Smooth muscle cell (in vitro differentiated cells): Measurements from ENCODE around the gene NUMA1. TPM values are rescaled to one million over a fixed set of nuclear protein-coding genes. Genes with fewer than 3 reads are reported as not detected.

Experiments
- DNase-seq: peaks from one replicate; lab custom pipeline; 2025; ENCODE audit not compliant: unreplicated experiment; lab: John Stamatoyannopoulos, UW
- H2AFZ ChIP-seq: fragments of 200-600 bp; sonication (generic); 2 replicates; pipeline ENCODE4 v1.6.0; 2016; ENCODE audit warnings: antibody characterized with exemption, low read depth, mild to moderate bottlenecking
- H3F3A ChIP-seq: fragments of 200-600 bp; sonication (generic); 2 replicates; pipeline ENCODE4 v1.6.0; 2017; ENCODE audit warnings: antibody characterized with exemption, low read depth
- H3K27ac ChIP-seq: fragments of 200-600 bp; sonication (generic); 2 replicates; pipeline ENCODE4 v1.5.1; 2016; ENCODE audit warnings: low read depth, mild to moderate bottlenecking
- H3K27me3 ChIP-seq: fragments of 200-600 bp; sonication (generic); 2 replicates; pipeline ENCODE4 v1.6.1; 2016; ENCODE audit warnings: low read depth, mild to moderate bottlenecking
- H3K36me3 ChIP-seq: fragments of 200-600 bp; sonication (generic); 2 replicates; pipeline ENCODE4 v1.5.1; 2016; ENCODE audit warnings: low read depth
- H3K4me1 ChIP-seq: fragments of 200-600 bp; sonication (generic); 2 replicates; pipeline ENCODE4 v1.5.1; 2016; ENCODE audit warnings: low read depth
- H3K4me2 ChIP-seq: fragments of 200-600 bp; sonication (generic); 2 replicates; pipeline ENCODE4 v1.6.0; 2016; ENCODE audit warnings: mild to moderate bottlenecking
- H3K4me3 ChIP-seq: fragments of 200-600 bp; sonication (generic); 2 replicates; pipeline ENCODE4 v1.5.1; 2016; ENCODE audit warnings: mild to moderate bottlenecking
- H3K79me2 ChIP-seq: fragments of 200-600 bp; sonication (generic); 2 replicates; pipeline ENCODE4 v1.6.0; 2016; ENCODE audit warnings: low read depth, mild to moderate bottlenecking
- H3K9ac ChIP-seq: fragments of 200-600 bp; sonication (generic); 2 replicates; pipeline ENCODE4 v1.6.0; 2016; ENCODE audit warnings: low read depth
- H3K9me3 ChIP-seq: fragments of 200-600 bp; sonication (generic); replicated peaks from 2 replicates; pipeline ENCODE4 v1.5.1; 2016; ENCODE audit warnings: low read depth
- H4K20me1 ChIP-seq: fragments of 200-600 bp; sonication (generic); 2 replicates; pipeline ENCODE4 v1.6.0; 2016; ENCODE audit warnings: low read depth
- WGBS: methylation state at CpG from one replicate; pipeline ENCODE4 v1.1.7; 2016; ENCODE audit warnings: low lambda C conversion rate; 5-methylcytosine and 5-hydroxymethylcytosine counted together
- polyA plus RNA-seq: library from polyadenylated mRNA; unstranded; fragments of >200 nt; fragmentation: Nextera tagmentation; extraction: Ambion mirVana; gene quantifications from 2 replicates; pipeline ENCODE4 v1.2.1, GENCODE V29; 2016
- total RNA-seq: library from RNA; depleted of rRNA; stranded (reverse); fragments of >200 nt; gene quantifications from 2 replicates; pipeline ENCODE4 v1.2.3, GENCODE V29; 2014
- TF ChIP-seq, protein P1 (sequence below): fragments of 200-600 bp; sonication (generic); IDR thresholded peaks from 2 replicates; pipeline ENCODE4 v1.5.1; 2017; ENCODE audit warnings: borderline replicate concordance, mild to moderate bottlenecking, antibody characterized with exemption; ENCODE audit not compliant: insufficient read depth, poor library complexity, severe bottlenecking

Gene NUMA1
- total and polyA plus RNA-seq, 2 experiments from 2014 or later: 72.4 to 107 TPM

DNA sequence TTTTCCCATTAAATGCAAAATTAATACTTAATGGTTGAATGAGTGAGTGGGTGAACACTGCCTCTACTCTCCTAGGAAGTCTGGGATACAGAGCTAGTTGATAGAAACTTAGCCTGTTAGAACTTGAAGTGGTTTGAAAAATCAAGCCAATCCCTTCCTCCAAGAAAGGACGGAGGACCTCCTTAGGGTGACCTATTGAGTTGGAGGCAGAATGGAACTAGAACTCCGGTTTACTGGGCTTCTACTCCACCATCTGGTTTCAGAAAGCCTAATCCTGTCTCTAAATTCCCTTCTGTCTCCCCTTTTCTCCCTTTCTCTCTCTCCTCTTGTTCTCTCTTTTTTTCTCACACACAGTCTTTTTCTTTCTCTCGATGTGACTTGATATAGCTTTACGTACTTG is 101.2 kb downstream of the NUMA1 start:
- Histone ChIP-seq H3K27ac (no peak overlapping the region), H3K4me1 (no peaks in the 10 kb centered on the region), H3K4me3 (no peak overlapping the region), H2AFZ (no peak overlapping the region), H3K9ac (no peak overlapping the region), H3F3A (no peaks in the 10 kb centered on the region), H3K4me2 (no peak overlapping the region), H3K27me3 (no peaks in the 10 kb centered on the region), H3K79me2 (no peaks in the 10 kb centered on the region), H4K20me1 (peaks cover 46% of the 10 kb centered on the region), H3K9me3 (no peaks in the 10 kb centered on the region), H3K36me3 (peaks cover 4% of the 10 kb centered on the region)
- TF ChIP-seq, protein P1, sequence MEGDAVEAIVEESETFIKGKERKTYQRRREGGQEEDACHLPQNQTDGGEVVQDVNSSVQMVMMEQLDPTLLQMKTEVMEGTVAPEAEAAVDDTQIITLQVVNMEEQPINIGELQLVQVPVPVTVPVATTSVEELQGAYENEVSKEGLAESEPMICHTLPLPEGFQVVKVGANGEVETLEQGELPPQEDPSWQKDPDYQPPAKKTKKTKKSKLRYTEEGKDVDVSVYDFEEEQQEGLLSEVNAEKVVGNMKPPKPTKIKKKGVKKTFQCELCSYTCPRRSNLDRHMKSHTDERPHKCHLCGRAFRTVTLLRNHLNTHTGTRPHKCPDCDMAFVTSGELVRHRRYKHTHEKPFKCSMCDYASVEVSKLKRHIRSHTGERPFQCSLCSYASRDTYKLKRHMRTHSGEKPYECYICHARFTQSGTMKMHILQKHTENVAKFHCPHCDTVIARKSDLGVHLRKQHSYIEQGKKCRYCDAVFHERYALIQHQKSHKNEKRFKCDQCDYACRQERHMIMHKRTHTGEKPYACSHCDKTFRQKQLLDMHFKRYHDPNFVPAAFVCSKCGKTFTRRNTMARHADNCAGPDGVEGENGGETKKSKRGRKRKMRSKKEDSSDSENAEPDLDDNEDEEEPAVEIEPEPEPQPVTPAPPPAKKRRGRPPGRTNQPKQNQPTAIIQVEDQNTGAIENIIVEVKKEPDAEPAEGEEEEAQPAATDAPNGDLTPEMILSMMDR: no peak
- WGBS: 94% methylated on average over 4 of the region's 4 CpGs
- DNase-seq: no peak

DNA sequence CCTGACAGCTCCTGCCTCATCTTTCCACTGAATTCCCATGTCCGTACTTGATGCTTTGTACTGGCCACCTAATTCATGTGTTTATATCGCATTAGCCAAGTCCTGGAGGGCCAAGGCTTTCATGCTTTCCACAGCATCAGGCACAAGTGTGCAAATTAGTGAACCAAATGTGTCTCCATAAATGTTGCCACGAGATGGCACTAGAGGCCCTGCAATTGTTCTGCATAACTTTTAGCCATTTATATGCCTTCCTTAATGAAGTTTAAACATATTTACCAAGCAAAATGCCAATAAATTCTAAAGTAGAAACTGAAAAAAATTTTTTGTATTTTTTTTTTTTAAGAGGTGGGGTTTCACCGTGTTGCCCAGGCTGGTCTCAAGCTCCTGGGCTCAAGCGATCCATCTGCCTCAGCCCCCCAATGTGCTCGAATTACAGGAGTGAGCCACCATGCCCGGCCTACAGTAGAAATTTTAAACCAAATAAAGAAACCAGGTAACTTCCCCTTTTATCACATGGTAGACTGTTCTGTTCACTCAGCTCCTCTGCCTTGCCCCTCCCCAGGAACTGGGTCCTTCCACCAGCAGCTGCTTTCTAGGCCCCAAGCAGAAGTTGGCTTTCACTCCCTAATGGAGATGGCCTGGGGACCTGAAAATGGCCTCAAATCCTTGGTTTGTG is 102.5 kb downstream of the NUMA1 start:
- no peak overlapping the region for H2AFZ ChIP-seq

DNA sequence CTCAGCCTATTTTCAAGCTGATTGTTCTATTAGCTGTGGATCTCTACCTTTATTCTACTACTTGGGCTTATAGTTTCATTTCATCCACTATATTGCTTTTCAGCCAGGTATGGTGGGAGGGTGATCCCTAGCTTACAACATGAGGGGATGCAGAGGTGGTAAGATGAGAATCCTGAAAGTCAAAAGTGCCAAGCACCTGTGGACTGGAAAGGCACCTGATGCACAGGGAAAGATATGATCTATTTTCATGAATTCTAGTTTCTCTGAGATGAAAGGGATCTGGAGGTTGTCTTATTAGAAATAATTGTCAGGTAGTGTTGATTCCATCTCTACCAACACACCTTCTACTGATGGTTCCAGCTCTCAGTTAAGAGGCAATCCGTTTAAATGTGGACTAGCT is 103.3 kb downstream of the NUMA1 start:
- no peaks in the 10 kb centered on the region for H3K27me3 ChIP-seq
- H3K9ac ChIP-seq: no peak overlapping the region
- H3K4me1 ChIP-seq: no peaks in the 10 kb centered on the region
- no peaks in the 10 kb centered on the region for H3K79me2 ChIP-seq
- H3K27ac ChIP-seq: no peak overlapping the region
- H3K4me3 ChIP-seq: no peak overlapping the region
- peaks cover 41% of the 10 kb centered on the region for H4K20me1 ChIP-seq
- H3F3A ChIP-seq: no peaks in the 10 kb centered on the region
- no peak for DNase-seq
- TF ChIP-seq, protein P1: no peak
- H3K9me3 ChIP-seq: no peaks in the 10 kb centered on the region
- H2AFZ ChIP-seq: no peak overlapping the region
- H3K4me2 ChIP-seq: no peak overlapping the region
- H3K36me3 ChIP-seq: no peaks in the 10 kb centered on the region
- WGBS: 95% methylated on average over 1 of the region's 1 CpG

More for the DNA sequence above, 102.5 kb downstream of the NUMA1 start:
- no peaks in the 10 kb centered on the region for H3F3A ChIP-seq
- peaks cover 40% of the 10 kb centered on the region for H4K20me1 ChIP-seq
- no peaks in the 10 kb centered on the region for H3K79me2 ChIP-seq
- no peaks in the 10 kb centered on the region for H3K36me3 ChIP-seq
- no peak overlapping the region for H3K9ac ChIP-seq
- H3K27me3 ChIP-seq: no peaks in the 10 kb centered on the region
- no peak for DNase-seq
- H3K4me2 ChIP-seq: no peak overlapping the region
- H3K9me3 ChIP-seq: no peaks in the 10 kb centered on the region
- WGBS: 85% methylated on average over 7 of the region's 7 CpGs
- no peak overlapping the region for H3K4me3 ChIP-seq
- H3K4me1 ChIP-seq: no peaks in the 10 kb centered on the region
- no peak overlapping the region for H3K27ac ChIP-seq
- TF ChIP-seq, protein P1: peak; percentile 53

DNA sequence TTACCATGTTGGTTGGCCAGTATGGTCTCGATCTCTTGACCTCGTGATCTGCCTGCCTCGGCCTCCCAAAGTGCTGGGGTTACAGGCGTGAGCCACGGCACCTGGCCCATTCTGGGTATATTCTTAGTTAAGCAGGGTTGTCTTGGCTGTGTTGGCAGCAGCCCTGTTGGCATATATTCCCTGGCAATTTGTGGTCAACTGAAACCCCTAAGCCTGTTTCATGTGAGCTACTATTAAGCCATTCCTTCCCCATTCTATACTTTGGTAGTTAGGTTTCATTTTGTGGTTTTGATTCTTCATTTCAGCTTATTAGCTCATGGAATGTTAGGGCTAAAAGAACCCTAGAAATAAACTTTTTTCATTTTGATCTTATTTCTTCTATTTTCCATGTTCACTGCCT is 103.8 kb downstream of the NUMA1 start:
- Histone ChIP-seq H3K79me2 (no peaks in the 10 kb centered on the region), H3K4me1 (no peaks in the 10 kb centered on the region), H4K20me1 (peaks cover 47% of the 10 kb centered on the region), H3K4me3 (no peak overlapping the region), H3K9me3 (no peaks in the 10 kb centered on the region), H3K4me2 (no peak overlapping the region), H3K9ac (no peak overlapping the region), H3F3A (no peaks in the 10 kb centered on the region), H3K27me3 (no peaks in the 10 kb centered on the region), H3K27ac (no peak overlapping the region), H3K36me3 (no peaks in the 10 kb centered on the region), H2AFZ (no peak overlapping the region)
- WGBS: 98% methylated on average over 5 of the region's 5 CpGs
- TF ChIP-seq, protein P1: no peak
- DNase-seq: no peak
